Stimulated activated CD8-positive, alpha-beta memory T cell treated with anti-CD3 and anti-CD28 coated beads, Interleukin-7, amount 100 ng/mL, for 4 hours (primary cell): Measurements from ENCODE around the gene CSTF2T.
"Not testable (repeated sequence)": the region's sequence is repeated elsewhere in the genome, so short reads cannot be mapped to it uniquely, and the experiment has no call there.

Experiments
- DNase-seq, 2 donors: peaks; one replicate each; pipeline ENCODE4 v3.0.0-alpha.2; 2020; ENCODE audit warnings: low read depth in 2 of 2

CSTF2T gene

DNA sequence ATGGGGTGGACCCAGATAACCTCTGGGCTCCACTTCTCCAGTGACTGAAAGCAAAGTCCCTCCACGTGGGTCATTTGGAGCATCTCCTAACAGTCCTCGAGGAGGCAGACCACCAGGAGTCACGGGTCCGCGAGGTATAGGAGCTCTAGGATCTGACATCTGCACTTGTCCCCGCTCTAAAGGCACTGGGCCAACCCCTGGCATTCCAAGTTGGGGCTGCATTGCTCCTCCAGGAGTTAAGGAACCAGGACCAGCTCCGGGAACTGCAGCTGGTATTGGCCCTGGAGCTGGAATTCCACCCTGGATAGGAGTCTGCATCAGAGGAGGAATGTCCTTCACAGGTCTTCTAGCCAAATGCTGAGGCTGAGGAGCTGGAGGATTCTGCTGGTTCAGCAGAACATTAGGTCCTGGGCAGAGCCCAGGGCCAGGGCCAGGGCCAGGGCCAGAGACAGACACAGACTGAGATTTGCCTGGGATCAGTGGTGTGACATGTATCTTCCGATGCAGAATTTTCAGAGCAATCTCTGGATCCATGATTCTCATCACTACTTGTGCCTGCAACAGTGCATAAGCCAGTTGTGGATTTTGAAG is 827 bp downstream of the CSTF2T start:
- DNase-seq: no peak

DNA sequence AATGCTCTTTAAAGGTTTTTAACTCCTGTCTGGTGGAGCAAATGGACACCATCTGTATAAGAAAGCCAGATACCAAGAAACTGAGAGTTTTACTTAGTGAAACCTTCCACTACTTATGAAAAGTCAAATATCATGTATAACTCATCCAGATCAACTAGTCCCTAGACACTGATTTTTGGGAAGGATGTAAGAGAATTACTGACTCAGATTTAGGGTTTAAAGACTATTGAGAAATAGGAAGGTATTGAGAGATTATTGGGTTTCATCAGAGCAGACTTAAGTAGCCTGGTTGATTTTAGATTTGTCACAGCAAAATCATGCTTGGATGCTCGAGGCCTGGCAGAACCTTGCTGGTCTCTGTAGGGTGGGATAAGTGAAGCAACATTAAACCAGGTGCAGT is 3.1 kb downstream of the CSTF2T start:
- no peak for DNase-seq

DNA sequence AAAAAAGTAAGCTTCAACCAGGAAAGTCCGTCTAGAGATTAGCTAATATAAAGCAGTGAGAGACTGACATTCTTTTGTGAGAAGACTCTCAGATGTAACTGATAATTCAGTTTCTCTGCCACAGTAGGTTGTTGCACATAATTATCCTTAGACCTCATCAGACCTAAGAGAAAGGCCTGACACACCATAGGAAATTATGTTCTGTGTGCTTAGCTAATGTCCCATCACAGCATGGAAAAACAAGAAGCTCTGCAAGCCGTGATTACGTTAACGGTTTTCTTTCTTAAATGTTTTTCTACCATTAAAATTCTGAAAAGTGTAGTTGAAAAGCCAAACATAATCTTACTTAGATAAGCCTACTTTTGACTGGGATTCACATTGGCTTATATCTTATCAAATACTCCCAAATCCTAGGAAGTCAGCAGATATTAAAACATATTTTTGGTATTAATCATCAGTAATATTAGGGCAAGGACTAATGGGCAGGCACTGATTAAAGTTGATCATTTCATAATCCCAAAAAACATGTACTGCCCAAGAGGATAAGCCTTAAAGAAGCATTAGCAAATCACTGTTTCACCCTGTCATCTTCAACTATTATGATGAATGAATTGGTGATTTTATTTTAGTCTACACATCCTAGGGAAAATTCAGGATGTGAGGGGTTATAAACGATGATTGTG is 5.2 kb downstream of the CSTF2T start:
- no peak for DNase-seq

DNA sequence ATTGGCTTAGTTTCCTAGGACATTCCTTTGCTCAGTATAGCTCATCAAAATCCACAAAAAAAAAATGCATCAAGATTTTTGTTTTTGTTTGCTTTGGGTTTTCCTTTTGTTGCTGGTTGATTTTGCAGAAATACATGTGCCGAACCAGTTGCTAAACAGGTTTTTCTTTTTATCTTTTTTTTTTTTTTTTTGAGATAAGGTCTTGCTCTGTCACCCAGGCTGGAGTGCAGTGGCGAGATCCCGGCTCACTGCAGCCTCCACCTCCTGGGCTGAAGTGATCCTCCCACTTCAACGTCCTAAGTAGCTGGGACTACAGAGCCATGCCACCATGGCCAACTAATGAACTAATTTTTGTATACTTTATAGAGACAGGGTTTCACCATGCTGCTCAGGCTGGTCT is 8.3 kb downstream of the CSTF2T start:
- no peak for DNase-seq

DNA sequence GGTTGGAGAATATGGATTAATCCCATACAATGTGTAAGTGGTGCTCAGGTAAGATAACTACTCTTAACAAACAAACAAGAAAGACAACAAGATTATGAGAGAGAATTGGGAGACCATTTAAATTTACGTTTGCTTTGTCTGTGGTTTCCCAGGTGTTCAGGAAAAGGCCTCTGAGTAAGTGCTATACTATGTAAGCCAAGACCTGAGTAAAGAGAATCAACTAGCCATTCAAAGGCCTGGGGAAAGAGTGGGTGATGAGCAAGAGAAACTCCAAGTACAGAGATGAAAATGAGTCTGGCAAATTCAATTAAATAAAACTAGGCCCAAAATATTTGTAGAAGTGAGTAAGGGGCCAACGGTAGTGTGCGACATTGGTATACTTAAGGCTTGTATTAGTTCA is 9.9 kb downstream of the CSTF2T start:
- no peak for DNase-seq

DNA sequence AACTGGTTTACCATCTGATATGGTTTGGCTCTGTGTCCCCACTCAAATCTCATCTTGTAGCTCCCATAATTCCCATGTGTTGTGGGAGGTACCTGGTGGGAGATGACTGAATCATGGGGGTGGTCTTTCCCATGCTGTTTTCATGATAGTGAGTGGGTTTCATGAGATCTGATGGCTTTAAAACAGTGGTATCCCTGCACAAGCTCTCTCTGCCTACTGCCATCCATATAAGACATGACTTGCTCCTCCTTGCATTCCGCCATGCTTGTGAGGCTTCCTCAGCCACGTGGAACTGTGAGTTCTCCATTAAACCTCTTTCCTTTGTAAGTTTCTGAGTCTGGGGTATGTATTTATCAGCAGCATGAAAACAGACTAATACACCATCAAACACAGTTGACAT is 10.6 kb downstream of the CSTF2T start:
- DNase-seq: not testable (repeated sequence)

DNA sequence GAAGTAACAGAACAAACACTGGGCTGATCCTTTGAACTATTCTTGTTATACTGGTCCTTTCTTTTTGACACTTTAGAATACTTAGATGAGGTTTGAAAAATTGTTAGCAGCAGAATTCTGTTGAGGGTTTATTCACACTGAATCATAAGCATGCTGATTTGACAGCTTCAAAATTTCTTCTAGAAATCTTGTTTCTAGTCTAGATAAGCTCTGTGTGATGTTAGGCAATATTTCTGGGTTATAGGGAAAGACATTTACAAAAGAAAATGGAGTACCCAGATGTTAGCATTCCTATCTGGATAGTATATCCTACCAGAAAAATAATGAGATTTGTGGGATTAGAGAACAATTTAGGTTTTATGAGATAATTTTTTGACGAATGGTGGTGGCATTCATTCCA is 12.1 kb downstream of the CSTF2T start:
- no peak for DNase-seq

DNA sequence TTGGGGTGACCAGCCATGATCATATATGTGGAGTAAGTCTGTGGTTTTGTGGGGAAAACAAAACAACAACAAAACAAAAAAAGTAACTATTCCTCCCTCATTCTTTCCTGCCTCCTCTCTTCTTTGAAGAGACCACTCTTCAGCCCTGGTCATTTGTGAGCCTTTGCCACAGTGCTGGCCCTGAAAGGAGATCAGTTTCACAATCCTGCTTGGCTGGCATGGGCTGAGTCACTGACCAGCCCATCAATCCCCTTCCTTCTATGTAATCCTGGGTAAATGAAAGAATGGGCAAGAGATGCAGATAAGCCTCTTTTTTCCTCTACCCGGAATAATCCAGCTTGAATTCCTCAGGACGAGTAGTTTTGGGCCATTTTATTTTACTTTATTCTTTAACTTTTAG is 13.6 kb downstream of the CSTF2T start:
- no peak for DNase-seq

DNA sequence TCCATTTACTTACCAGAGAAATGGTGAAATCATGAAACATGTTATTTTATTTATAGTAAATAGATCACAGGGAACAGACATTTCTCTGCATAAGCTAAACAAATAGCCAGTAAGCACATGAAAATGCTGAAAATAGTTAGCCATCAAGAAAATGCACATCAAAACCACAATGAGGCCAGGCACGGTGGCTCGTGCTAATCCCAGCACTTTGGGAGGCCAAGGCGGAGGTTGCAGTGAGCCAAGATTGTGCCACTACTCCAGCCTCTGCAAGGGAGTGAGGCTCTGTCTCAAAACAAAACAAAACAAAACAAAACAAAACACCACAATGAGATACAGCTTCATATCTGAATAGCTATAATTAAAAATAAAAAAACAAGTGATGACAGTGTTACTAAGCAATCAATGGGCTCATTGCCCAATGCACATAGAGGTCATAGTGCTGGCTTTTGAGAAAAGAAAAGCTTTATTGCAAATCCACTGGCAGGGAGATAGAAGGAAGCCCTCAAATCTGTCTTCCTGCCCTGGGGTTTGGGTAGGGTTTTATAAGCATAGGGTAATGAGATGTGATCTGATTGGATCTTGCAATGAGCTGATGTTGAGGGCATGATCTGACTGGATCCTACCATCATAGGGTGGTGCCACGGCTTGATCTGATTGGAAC is 16.2 kb downstream of the CSTF2T start:
- DNase-seq: no peak

DNA sequence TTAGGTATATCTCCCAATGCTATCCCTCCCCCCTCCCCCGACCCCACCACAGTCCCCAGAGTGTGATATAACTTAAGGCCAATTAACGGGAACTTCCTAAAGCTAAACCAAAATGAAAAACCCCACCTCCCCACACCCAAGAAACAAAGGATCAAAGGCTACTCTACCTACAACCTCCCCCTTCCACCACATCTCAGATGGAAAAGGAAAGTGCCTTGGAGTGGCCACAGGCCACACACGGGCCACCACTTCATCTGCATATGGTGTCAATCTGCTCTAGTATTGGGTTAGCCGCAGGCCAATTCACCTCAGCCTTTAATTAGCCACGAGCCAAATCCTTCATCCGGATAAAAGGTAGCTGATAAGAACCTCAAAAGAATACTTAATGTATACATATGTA is 19.6 kb downstream of the CSTF2T start:
- DNase-seq: no peak

DNA sequence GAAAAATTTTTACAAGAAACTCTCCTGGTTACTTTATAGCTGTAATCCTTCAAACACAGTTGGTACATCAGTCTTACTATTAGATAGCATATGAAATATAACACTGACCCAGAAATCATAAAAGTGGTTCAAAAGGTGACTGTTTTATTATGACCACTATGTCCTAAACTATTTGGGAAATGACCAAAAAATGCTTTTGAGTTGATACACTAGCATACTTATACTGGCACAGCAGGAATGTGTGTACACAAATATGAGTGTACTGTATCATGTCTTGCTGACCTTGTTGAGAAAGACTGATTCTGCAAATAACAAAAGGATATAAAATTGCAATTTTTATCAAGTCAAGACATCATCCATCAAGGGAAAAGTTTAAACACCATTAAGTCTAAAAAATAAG is 24.3 kb downstream of the CSTF2T start:
- DNase-seq: no peak

DNA sequence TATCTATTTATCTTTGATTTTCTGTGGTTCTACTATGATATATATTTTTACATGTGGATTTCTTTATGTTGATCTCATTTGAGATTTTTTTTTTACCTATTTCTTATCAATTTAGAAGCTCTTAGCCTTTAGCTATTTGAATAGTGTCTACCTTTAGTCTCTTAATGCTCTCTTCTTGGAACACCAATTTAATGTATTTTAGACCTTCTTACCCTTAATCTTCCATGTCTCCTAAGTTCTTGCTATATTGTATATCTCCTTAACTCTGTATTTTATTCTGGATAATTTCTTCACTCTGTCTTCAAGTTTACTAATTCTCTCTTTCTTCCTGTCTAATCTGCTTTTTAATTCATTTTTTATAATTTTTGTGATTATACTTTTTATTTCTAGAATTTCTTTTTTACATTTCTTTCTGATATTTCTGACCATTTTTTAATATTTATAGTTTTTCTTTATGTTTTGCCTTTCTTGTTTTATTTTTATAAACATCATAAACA is 27.3 kb downstream of the CSTF2T start:
- no peak for DNase-seq

DNA sequence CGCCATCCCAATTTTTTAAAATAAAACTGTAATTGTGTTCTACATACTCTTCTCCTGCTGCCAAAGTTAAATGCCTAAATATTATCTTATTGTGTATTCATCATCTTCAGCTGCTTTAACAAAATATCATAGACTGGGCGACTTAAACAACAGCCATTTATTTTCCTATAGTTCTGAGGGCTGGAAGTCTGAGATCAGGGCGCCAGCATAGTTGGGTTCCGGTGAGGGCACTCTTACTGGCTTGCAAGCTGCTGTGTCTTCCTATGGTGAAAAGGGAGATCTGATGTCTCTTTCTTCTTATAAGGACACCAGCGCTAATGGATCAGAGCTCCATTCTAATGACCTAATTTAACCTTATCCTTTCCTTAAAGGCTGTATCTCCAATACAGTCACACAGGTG is 30.4 kb downstream of the CSTF2T start:
- no peak for DNase-seq

DNA sequence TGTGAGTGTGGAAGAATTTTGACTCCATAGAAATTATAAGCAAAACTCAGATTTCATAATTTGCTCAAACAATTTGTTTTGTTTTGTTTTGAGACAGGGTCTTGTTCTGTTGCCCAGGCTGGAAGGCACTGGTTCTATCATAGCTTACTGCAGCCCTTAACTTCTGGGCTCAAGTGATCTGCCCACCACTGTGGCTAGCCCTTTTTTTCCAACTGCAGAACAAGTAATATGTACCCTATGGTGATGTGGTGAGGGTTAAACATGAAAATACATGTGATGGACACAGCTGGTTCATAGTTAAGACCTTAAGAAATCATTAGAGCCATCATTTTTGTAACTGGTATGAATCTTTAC is 31.1 kb downstream of the CSTF2T start:
- no peak for DNase-seq

DNA sequence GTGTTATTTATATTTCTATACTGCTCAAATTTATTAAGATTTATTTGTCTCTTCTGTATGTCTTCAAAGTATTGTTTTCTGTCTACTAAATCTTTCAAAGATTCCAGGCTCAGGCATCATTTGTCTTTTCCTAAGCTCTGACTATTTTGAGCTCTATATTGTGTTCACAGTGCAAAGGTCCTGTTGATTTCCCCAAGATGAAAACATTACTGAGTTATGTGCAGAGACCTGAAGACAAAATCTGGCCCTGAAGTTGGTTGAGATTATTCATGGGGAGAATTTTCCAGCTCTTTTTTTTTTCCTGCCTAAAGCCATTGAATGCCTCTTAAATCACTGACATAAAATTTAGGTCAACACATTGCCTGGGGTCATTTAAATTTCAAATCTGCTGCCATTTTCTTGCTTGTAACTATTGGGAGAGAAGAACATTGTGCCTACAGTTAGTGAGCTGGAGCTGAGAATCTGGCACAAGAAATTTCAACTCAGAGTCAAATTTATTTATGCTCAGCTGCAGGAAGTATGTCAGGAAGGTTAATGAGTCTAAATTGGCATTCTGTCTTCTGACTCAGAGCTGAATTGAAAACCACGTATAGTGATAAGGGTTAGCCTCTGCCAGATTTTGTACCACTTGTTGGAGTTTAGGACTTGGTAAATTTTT is 31.6 kb downstream of the CSTF2T start:
- DNase-seq: no peak

DNA sequence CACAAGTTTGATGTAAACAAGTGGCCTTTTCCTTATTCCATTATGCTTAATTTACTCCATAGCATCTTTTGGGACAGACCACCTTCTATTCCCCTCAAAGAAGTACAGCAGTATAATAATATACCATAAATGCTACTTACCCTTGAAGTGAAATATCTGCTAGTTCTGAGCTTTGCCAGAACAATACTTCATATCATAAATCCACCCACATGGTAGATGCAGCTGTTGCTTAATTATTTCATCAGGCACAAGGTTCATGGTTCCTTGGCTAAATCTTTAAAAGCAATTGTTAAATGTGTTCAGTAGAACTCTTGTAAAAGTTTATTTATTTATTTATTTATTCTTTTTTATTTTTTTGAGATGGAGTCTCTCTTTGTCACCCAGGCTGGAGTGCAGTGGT is 32.9 kb downstream of the CSTF2T start:
- DNase-seq: no peak

DNA sequence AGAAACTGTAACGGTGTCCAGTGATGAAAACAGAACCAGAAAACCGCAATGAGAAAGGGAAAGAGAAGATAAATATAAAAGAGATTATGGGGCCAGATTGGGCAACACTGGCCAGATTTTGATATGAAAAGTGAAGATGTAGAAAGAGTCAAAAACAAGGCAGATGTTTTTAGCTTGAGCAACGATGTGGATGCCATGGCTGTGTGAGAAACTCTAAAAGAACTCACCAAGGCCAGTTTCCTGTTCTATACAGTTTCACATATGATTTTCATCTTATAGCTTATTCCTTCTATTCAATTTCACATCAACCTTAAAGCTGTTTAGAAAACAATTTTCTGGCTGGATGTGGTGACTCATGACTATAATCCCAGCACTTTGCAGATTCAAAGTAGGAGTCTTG is 36.3 kb downstream of the CSTF2T start:
- no peak for DNase-seq

DNA sequence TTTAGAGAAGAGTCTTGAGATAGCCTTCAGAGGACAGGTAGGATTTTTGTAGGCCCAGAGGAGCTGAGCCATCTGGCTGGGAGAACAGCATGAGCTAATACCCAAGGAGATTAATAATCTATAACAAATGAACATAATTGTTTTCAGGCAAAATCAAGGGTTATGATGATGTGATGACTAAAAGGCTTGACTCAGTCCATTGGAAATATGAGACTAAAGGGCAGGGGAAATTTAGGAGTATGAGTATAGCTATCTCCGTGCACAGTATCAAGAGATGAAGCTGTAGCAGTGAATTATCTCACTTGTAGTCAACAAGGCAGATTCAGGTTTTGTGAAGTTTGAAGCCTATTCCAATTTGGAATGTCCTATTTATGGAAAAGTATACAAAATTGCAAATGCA is 40.1 kb downstream of the CSTF2T start:
- DNase-seq: no peak

DNA sequence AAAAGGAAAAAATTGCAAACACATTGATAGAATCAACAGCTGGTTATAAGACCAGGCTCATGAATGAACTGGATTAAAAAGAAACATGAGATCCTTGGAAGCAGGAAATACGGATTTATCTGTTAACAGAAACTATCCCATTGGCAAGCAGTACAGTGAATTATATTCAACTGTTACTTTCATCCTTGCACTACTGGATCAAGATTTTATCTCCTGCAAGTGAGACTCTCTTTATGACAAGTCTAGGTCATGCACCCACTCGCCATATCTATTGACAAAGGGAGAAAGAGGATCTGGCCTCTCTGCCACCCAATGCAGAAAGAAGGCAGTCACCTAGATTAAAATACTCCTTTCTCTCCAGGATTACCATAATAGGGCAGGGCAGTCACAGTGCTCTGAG is 41.4 kb downstream of the CSTF2T start:
- no peak for DNase-seq

DNA sequence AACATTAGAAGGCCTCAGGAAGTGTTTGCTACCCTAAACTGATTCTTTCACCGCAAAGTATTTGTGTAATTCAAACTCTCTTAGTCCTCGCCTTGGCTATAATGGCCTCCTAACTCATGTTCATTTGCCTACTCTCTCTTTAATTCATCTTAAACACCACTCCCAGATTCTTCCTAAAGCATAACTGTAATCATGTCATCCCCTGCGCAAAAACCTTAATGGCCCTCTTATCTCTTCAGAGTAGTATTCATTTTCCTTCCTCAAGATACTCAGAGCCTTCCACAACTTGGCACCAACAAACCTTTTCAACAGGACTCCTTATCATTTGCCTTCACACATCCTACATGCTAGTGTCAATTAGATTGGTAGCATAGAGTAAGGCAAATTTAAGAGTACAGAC is 42.9 kb downstream of the CSTF2T start:
- no peak for DNase-seq

DNA sequence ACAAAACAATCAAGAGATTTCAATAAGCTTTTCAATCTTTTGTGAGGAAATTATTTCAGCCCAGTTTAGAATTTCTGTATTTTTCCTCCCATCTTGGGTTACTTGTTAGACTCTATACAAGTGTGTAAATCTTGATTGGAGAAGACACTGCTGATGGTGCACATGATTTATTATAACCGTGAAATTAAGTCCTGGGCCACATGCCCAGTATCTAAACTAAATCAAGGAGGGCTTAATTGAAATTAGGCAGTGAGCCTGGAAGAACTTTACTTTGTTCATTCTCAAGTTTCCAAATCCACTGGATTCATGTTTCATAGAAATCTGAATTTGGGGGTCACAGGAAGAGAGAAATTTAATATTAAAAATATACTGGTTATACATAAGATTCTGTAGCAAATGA is 44.5 kb downstream of the CSTF2T start:
- no peak for DNase-seq

DNA sequence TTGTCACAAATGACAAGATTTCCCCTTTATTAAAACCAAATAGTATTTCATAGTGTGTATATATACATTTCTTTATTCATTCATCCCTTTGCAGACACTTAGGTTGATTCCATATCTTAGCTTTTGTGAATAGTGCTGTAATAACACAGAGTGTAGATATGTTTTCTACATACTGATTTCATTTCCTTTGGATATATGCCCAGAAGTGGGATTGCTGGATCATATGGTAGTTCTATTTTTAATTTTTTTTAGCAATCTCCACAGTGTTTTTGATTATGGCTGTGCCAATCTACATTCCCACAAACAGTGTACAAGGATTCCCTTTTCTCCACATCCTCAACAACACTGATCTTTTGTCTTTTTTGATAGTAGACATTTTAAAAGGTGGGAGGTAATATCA is 46.4 kb downstream of the CSTF2T start:
- no peak for DNase-seq

DNA sequence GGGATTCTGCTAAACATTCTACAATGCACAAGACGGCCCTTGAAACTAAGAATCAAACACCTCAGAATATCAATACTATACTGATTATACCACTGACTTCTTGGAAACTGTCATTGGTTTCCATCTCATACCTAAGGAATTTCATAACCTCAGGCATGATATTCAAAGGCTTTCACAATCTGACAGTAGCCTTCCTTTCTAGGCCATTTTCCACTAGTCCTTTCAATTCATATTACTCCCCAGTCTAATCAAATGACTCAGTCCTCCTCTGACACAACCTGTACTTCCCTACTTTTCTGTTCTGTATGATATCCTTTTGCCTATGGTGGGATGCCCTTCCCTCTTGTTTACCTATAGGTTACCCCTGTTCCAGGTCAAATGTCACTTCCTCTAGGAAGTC is 48.3 kb downstream of the CSTF2T start:
- DNase-seq: no peak
